HEK293 (cell line): Measurements from ENCODE around the gene DHRS13.

ENCODE experiments used
- AEBP2 ChIP-seq: fragments of 450-650 bp; formaldehyde crosslinking; IDR thresholded peaks from 2 replicates; pipeline ENCODE4 v1.5.1; 2016; ENCODE audit warnings: missing biosample characterization, missing genetic modification characterization, borderline replicate concordance
- ATF2 ChIP-seq: fragments of 450-650 bp; formaldehyde crosslinking; IDR thresholded peaks from 2 replicates; pipeline ENCODE4 v1.5.1; 2016; ENCODE audit warnings: missing biosample characterization, missing genetic modification characterization, low read depth
- MYNN ChIP-seq: fragments of 450-650 bp; formaldehyde crosslinking; IDR thresholded peaks from 2 replicates; pipeline ENCODE4 v1.5.1; 2016; ENCODE audit warnings: missing biosample characterization, missing genetic modification characterization, borderline replicate concordance
- OSR2 ChIP-seq: fragments of 450-650 bp; formaldehyde crosslinking; IDR thresholded peaks from 2 replicates; pipeline ENCODE4 v1.5.1; 2016; ENCODE audit warnings: missing biosample characterization, missing genetic modification characterization
- ZBTB1 ChIP-seq: fragments of 450-650 bp; formaldehyde crosslinking; IDR thresholded peaks from 2 replicates; pipeline ENCODE4 v1.5.1; 2016; ENCODE audit warnings: missing biosample characterization, missing genetic modification characterization
- ZBTB20 ChIP-seq: fragments of 450-650 bp; formaldehyde crosslinking; IDR thresholded peaks from 2 replicates; pipeline ENCODE4 v1.5.1; 2016; ENCODE audit warnings: missing biosample characterization, missing genetic modification characterization
- ZBTB21 ChIP-seq: fragments of 450-650 bp; formaldehyde crosslinking; IDR thresholded peaks from 2 replicates; pipeline ENCODE4 v1.5.1; 2017; ENCODE audit warnings: missing biosample characterization, missing genetic modification characterization
- ZNF132 ChIP-seq: fragments of 450-650 bp; formaldehyde crosslinking; IDR thresholded peaks from 2 replicates; pipeline ENCODE4 v1.5.1; 2017; ENCODE audit warnings: missing biosample characterization, missing genetic modification characterization, borderline replicate concordance
- ZNF138 ChIP-seq: fragments of 450-650 bp; formaldehyde crosslinking; IDR thresholded peaks from 2 replicates; pipeline ENCODE4 v1.5.1; 2016; ENCODE audit warnings: missing biosample characterization, missing genetic modification characterization, borderline replicate concordance
- ZNF175 ChIP-seq: fragments of 450-650 bp; formaldehyde crosslinking; IDR thresholded peaks from 2 replicates; pipeline ENCODE4 v1.5.1; 2016; ENCODE audit warnings: missing biosample characterization, missing genetic modification characterization
- ZNF18 ChIP-seq: fragments of 450-650 bp; formaldehyde crosslinking; IDR thresholded peaks from 2 replicates; pipeline ENCODE4 v1.5.1; 2016; ENCODE audit warnings: missing biosample characterization, missing genetic modification characterization
- ZNF211 ChIP-seq: fragments of 450-650 bp; formaldehyde crosslinking; IDR thresholded peaks from 2 replicates; pipeline ENCODE4 v1.5.1; 2016; ENCODE audit warnings: low read depth, missing biosample characterization, missing genetic modification characterization
- ZNF26 ChIP-seq: fragments of 450-650 bp; formaldehyde crosslinking; IDR thresholded peaks from 2 replicates; pipeline ENCODE4 v1.5.1; 2016; ENCODE audit warnings: missing biosample characterization, missing genetic modification characterization
- ZNF280C ChIP-seq: fragments of 450-650 bp; formaldehyde crosslinking; IDR thresholded peaks from 2 replicates; pipeline ENCODE4 v1.5.1; 2016; ENCODE audit warnings: missing biosample characterization, missing genetic modification characterization
- ZNF37A ChIP-seq: fragments of 450-650 bp; IDR thresholded peaks from 2 replicates; pipeline ENCODE4 v1.5.1; 2018; ENCODE audit warnings: missing biosample characterization, missing genetic modification characterization
- ZNF398 ChIP-seq: fragments of 450-650 bp; formaldehyde crosslinking; IDR thresholded peaks from 2 replicates; pipeline ENCODE4 v1.5.1; 2017; ENCODE audit warnings: missing biosample characterization, missing genetic modification characterization
- ZNF416 ChIP-seq: fragments of 450-650 bp; formaldehyde crosslinking; IDR thresholded peaks from 2 replicates; pipeline ENCODE4 v1.5.1; 2016; ENCODE audit warnings: missing biosample characterization, missing genetic modification characterization
- ZNF423 ChIP-seq: fragments of 450-650 bp; formaldehyde crosslinking; IDR thresholded peaks from 2 replicates; pipeline ENCODE4 v1.5.1; 2016; ENCODE audit warnings: missing biosample characterization, missing genetic modification characterization
- ZNF426 ChIP-seq: fragments of 450-650 bp; formaldehyde crosslinking; IDR thresholded peaks from 2 replicates; pipeline ENCODE4 v1.5.1; 2017; ENCODE audit warnings: missing biosample characterization, missing genetic modification characterization, mild to moderate bottlenecking, inconsistent platforms, moderate library complexity
- ZNF544 ChIP-seq: fragments of 450-650 bp; formaldehyde crosslinking; IDR thresholded peaks from 2 replicates; pipeline ENCODE4 v1.5.0; 2017; ENCODE audit warnings: missing biosample characterization, missing genetic modification characterization
- ZNF560 ChIP-seq: fragments of 450-650 bp; formaldehyde crosslinking; IDR thresholded peaks from 2 replicates; pipeline ENCODE4 v1.5.1; 2017; ENCODE audit warnings: missing biosample characterization, missing genetic modification characterization, borderline replicate concordance
- ZNF585B ChIP-seq: fragments of 450-650 bp; formaldehyde crosslinking; IDR thresholded peaks from 2 replicates; pipeline ENCODE4 v1.5.1; 2016; ENCODE audit warnings: missing biosample characterization, missing genetic modification characterization
- ZNF610 ChIP-seq: fragments of 450-650 bp; formaldehyde crosslinking; IDR thresholded peaks from 2 replicates; pipeline ENCODE4 v1.5.1; 2016; ENCODE audit warnings: missing biosample characterization, missing genetic modification characterization, borderline replicate concordance
- ZNF677 ChIP-seq: fragments of 450-650 bp; IDR thresholded peaks from 2 replicates; pipeline ENCODE4 v1.5.0; 2018; ENCODE audit warnings: missing biosample characterization, mild to moderate bottlenecking, missing genetic modification characterization, moderate library complexity
- ZNF704 ChIP-seq: fragments of 450-650 bp; formaldehyde crosslinking; IDR thresholded peaks from 2 replicates; pipeline ENCODE4 v1.5.1; 2016; ENCODE audit warnings: missing biosample characterization, missing genetic modification characterization
- ZNF768 ChIP-seq: fragments of 450-650 bp; formaldehyde crosslinking; IDR thresholded peaks from 2 replicates; pipeline ENCODE4 v1.5.1; 2018; ENCODE audit warnings: missing biosample characterization, mild to moderate bottlenecking, missing genetic modification characterization
- ZNF830 ChIP-seq: fragments of 450-650 bp; IDR thresholded peaks from 2 replicates; pipeline ENCODE4 v1.5.0; 2018; ENCODE audit warnings: missing biosample characterization, missing genetic modification characterization, low read depth, mild to moderate bottlenecking, moderate library complexity
- ZNF843 ChIP-seq: fragments of 450-650 bp; formaldehyde crosslinking; IDR thresholded peaks from 2 replicates; pipeline ENCODE4 v1.5.1; 2016; ENCODE audit warnings: missing biosample characterization, missing genetic modification characterization

DHRS13 gene

GRCh38 chr17:28854457-28855335 lies 48.2 kb downstream of the DHRS13 start, which contains the start of gene ERAL1 (continued):
- no peak for TF ChIP-seq AEBP2 (tag by site-specific recombination)
- no peak for TF ChIP-seq ATF2
- TF ChIP-seq ZNF704 (tag by site-specific recombination), result no peak
- no peak for TF ChIP-seq ZNF416 (tag by site-specific recombination)
- TF ChIP-seq ZNF544, result no peak
- TF ChIP-seq ZBTB20 (tag by site-specific recombination), result peak; percentile 68; the same call in 1 of the 2 replicates
- TF ChIP-seq OSR2 (tag by site-specific recombination), result no peak
- no peak for TF ChIP-seq ZNF280C (tag by site-specific recombination)
- no peak for TF ChIP-seq ZNF423 (tag by site-specific recombination)
- no peak for TF ChIP-seq ZNF560 (tag by site-specific recombination)
- peak; percentile 87 for TF ChIP-seq ZNF610 (tag by site-specific recombination)
- no peak for TF ChIP-seq ZNF37A (tag by site-specific recombination)
- TF ChIP-seq ZNF426, result no peak
- TF ChIP-seq ZNF677 (tag by site-specific recombination), result no peak
- TF ChIP-seq ZNF768 (tag by site-specific recombination), result no peak; the same call in 1 of the 2 replicates
- TF ChIP-seq ZNF26 (tag by site-specific recombination), result no peak
- no peak for TF ChIP-seq ZNF132 (tag by site-specific recombination)
- TF ChIP-seq ZNF830, result no peak
- no peak for TF ChIP-seq ZBTB1
- peak; percentile 37; the same call in 1 of the 2 replicates for TF ChIP-seq ZNF843 (tag by site-specific recombination)
- no peak for TF ChIP-seq MYNN (tag by site-specific recombination)
- TF ChIP-seq ZNF175 (tag by site-specific recombination), result no peak
- no peak for TF ChIP-seq ZNF18 (tag by site-specific recombination)
- no peak for TF ChIP-seq ZNF138 (tag by site-specific recombination)
- no peak for TF ChIP-seq ZNF211 (tag by site-specific recombination)
- TF ChIP-seq ZNF585B (tag by site-specific recombination), result no peak
- no peak for TF ChIP-seq ZNF398 (tag by site-specific recombination)
- TF ChIP-seq ZBTB21 (tag by site-specific recombination), result 0 out of 2 replicates have a peak, but pooled peaks have one; percentile 12
